Lower lobe of right lung (tissue), 2 donors: ENCODE results near the gene CELA3B. TPM values are rescaled to one million over a fixed set of nuclear protein-coding genes. Genes with fewer than 3 reads are reported as not detected.
"Not testable (repeated sequence)": the region's sequence is repeated elsewhere in the genome, so short reads cannot be mapped to it uniquely, and the experiment has no call there.

ENCODE experiments used
- ATAC-seq, 2 donors: fragments of 200-7000 bp; cut with Tn5 transposase; one replicate each; pipeline ENCODE4 v1.9.1; 2020 to 2022; ENCODE audit warnings: mild to moderate bottlenecking in 2 of 2, moderate library complexity in 2 of 2
- DNase-seq: peaks from one replicate; pipeline ENCODE4 v3.0.0-alpha.2; 2020
- H3K27ac ChIP-seq: fragments of 200-600 bp; one replicate; pipeline ENCODE4 v1.8.0; 2022
- H3K27me3 ChIP-seq: fragments of 200-600 bp; one replicate; pipeline ENCODE4 v1.8.0; 2022; ENCODE audit warnings: low read depth
- H3K36me3 ChIP-seq: fragments of 200-600 bp; one replicate; pipeline ENCODE4 v1.8.0; 2022; ENCODE audit warnings: mild to moderate bottlenecking
- H3K4me1 ChIP-seq: fragments of 200-600 bp; one replicate; pipeline ENCODE4 v1.8.0; 2022
- H3K4me3 ChIP-seq: fragments of 200-600 bp; one replicate; pipeline ENCODE4 v1.8.0; 2022; ENCODE audit warnings: mild to moderate bottlenecking
- H3K9me3 ChIP-seq: fragments of 200-600 bp; one replicate; pipeline ENCODE4 v1.8.0; 2022
- intact Hi-C: fragments of 100-400 bp; cut with DNase I; formaldehyde crosslinking; loops from one replicate; pipeline ENCODE4 v1.11.0; 2022
- total RNA-seq: library from RNA; stranded (reverse); fragmentation: NEBNext Ultra II Directional; extraction: Animal tissue kit (Norgen Biotek cat#: 25700); gene quantifications from one replicate; pipeline ENCODE4 v1.2.1, GENCODE V29; 2021
- TF ChIP-seq, protein P1 (sequence below): fragments of 200-600 bp; IDR thresholded peaks from one replicate; pipeline ENCODE4 v1.8.0; 2022; ENCODE audit warnings: antibody characterized with exemption, mild to moderate bottlenecking
- donor health status: DM: no; HTN: yes; CAD: no; lungs with severe emphysema.

The CELA3B gene
- total RNA-seq, 1 donor from 2014 or later = not detected

DNA sequence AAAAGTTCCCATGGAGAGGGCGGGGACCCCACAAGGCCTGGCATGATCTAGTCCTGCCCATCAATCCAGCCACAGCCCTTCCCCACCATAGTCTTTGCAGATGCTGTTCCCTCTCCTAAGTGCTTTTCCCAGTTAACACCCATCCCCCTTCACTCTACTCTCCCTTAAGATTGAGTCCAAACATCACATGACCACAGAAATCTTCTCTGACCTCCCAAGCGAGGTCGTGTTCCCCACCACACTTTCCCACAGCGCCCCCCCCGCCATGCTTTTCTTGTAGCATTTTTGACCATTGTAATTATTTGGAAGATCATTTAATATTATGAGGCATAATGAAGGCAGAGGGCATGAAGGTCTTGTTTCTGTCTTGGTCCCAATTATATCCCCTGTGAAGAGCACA is 35.5 kb upstream of the CELA3B start:
- TF ChIP-seq, protein P1, sequence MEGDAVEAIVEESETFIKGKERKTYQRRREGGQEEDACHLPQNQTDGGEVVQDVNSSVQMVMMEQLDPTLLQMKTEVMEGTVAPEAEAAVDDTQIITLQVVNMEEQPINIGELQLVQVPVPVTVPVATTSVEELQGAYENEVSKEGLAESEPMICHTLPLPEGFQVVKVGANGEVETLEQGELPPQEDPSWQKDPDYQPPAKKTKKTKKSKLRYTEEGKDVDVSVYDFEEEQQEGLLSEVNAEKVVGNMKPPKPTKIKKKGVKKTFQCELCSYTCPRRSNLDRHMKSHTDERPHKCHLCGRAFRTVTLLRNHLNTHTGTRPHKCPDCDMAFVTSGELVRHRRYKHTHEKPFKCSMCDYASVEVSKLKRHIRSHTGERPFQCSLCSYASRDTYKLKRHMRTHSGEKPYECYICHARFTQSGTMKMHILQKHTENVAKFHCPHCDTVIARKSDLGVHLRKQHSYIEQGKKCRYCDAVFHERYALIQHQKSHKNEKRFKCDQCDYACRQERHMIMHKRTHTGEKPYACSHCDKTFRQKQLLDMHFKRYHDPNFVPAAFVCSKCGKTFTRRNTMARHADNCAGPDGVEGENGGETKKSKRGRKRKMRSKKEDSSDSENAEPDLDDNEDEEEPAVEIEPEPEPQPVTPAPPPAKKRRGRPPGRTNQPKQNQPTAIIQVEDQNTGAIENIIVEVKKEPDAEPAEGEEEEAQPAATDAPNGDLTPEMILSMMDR = no peak
- DNase-seq = no peak
- Histone ChIP-seq H3K4me1 (peaks cover 33% of the 10 kb centered on the region), H3K27ac (no peak overlapping the region), H3K36me3 (no peaks in the 10 kb centered on the region), H3K27me3 (no peaks in the 10 kb centered on the region), H3K9me3 (no peaks in the 10 kb centered on the region), H3K4me3 (no peak overlapping the region)
- intact Hi-C loops = no loop called here
- ATAC-seq = no peak

DNA sequence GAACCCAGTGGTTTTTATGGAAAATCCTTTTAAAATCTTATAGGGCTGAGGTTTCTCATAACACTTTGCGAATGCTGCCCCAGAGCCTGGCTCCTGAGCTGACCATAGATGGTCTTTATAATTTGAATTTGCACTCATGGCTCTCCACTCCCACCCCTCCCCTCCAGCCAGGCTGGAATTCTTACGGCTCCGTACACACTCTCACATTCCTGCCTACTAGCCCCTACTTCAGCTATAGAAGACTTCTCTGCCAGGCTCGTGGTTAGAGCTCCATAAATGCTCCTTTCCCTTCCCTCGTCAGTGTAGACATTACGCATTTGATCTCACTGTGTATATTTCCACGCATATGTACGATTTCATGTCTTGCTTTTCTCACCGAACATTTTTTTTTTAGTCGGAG is 34.4 kb upstream of the CELA3B start:
- ATAC-seq = no peak
- intact Hi-C loops = no loop called here
- no peaks in the 10 kb centered on the region for H3K27me3 ChIP-seq
- TF ChIP-seq, protein P1 = no peak
- H3K9me3 ChIP-seq = no peaks in the 10 kb centered on the region
- H3K36me3 ChIP-seq = no peaks in the 10 kb centered on the region
- no peak overlapping the region for H3K27ac ChIP-seq
- H3K4me3 ChIP-seq = no peak overlapping the region
- peaks cover 39% of the 10 kb centered on the region for H3K4me1 ChIP-seq
- no peak for DNase-seq

DNA sequence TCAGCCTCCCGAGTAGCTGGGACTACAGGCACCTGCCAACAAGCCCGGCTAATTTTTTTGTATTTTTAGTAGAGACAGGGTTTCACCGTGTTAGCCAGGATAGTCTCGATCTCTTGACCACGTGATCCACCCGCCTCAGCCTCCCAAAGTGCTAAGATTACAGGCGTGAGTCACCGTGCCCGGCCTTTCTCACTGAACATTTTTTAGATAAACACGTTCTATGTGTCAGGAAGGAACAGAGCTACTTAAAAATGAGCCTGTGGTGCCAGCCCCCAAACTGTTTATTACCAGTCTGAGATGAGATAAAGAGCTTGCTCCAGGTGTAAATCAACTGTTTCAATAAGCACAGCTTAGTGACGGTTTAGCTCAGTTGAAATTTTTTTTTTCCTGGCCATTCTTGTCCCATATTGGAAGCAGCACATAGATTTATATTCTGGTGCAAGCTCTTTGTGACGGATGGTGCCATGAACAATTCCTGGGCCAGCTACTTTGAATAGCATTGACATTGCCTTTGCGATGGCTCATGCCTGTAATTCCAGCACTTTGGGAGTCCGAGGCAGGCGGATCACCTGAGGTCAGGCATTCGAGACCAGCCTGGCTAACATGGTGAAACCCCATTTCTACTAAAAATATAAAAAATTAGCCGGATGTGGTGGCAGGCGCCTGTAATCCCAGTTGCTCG is 33.7 kb upstream of the CELA3B start:
- peak in 1 of 2 donors; percentile 59 for ATAC-seq
- intact Hi-C loops, DNase-seq: not testable (repeated sequence)

DNA sequence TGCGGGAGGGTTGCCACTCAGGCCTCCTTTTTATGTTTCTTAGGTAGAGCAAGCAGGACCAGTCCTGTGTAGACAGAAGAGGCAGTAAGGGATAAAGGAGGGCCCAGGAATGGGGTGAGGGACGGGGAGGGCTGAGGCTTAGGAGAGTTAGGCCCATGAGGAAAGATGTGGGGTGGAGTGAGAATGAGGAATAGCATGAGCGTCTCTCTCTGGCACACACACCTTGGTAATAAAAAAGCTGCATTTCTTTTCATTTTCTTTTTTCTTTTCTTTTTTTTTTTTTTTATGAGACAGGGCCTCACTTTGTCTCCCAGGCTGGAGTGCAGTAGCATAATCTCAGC is 32.1 kb upstream of the CELA3B start:
- intact Hi-C loops = no loop called here
- no peaks in the 10 kb centered on the region for H3K9me3 ChIP-seq
- no peak for ATAC-seq
- no peak for DNase-seq
- no peaks in the 10 kb centered on the region for H3K27me3 ChIP-seq
- no peaks in the 10 kb centered on the region for H3K36me3 ChIP-seq
- TF ChIP-seq, protein P1 = no peak
- H3K4me3 ChIP-seq = no peak overlapping the region
- H3K4me1 ChIP-seq = peaks cover 18% of the 10 kb centered on the region
- H3K27ac ChIP-seq = no peak overlapping the region

More for the DNA sequence above, 33.7 kb upstream of the CELA3B start:
- not testable (repeated sequence) for H3K4me3 ChIP-seq, H3K27me3 ChIP-seq, H3K36me3 ChIP-seq, H3K9me3 ChIP-seq, H3K27ac ChIP-seq
- peaks cover 33% of the 10 kb centered on the region for H3K4me1 ChIP-seq

DNA sequence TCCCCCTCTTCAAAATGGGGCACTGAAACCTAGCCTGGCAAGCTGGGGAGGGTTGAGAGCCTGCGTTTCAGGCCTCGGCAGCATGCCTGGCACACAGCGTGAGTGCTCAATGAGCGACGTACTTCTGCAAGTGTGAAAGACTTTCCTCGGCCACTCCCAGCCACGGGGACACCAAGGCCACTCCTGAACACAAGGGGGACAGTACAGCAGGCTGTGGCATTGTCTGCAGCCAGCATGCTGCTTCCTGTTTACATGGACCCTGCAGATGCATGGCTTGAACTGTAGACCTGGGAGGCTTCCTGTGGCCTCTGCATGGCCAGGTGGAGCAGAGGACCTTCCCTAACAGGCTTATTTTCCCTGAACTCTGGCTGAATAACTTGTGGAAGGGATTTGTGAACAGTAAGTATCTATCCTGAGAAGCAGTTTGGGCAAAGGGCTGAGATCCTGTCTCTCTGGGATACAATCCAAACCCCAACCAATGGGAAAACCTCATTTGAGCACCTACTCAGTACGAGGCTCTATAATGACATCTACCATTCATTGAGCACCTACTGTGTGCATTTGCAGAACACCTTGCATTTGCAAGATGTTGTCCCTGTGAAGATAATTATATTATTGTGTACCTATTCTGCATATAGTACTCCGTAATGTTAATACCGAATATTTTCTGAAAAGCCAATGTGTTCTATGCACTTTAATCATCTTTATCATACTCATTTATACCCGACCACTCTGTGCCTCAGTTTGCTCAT is 29.8 kb upstream of the CELA3B start:
- DNase-seq (no peak), ATAC-seq (peak; percentile 22 to 31)
- H3K4me1 ChIP-seq = peaks cover 11% of the 10 kb centered on the region
- H3K9me3 ChIP-seq = no peaks in the 10 kb centered on the region
- H3K36me3 ChIP-seq = no peaks in the 10 kb centered on the region
- intact Hi-C loops = no loop called here
- no peak overlapping the region for H3K4me3 ChIP-seq
- H3K27ac ChIP-seq = no peak overlapping the region
- no peaks in the 10 kb centered on the region for H3K27me3 ChIP-seq
- TF ChIP-seq, protein P1 = peak; percentile 22

DNA sequence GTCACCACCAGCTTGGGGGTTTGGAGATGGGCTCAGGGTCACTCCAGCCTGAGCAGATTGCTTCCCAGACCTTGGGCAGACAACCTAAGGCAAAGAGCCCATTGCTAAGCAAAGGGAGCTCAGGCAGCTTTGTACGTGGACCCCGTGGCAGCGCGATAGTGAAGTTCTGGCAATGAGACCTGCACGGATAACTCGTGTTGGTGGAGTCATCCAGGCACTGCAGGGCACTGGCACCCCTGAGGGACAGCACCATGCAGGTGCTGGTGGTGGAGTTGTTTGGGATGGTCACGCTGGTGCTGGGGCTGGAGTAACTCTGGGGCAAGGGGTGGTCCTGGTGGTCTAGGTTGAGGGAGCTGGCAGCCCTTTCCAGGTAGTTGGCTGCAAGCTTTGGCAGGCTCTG is 26.1 kb upstream of the CELA3B start:
- peaks cover 13% of the 10 kb centered on the region for H3K4me1 ChIP-seq
- H3K27me3 ChIP-seq = no peaks in the 10 kb centered on the region
- H3K9me3 ChIP-seq = no peaks in the 10 kb centered on the region
- H3K4me3 ChIP-seq = no peak overlapping the region
- intact Hi-C loops = no loop called here
- TF ChIP-seq, protein P1 = no peak
- no peak for DNase-seq
- H3K36me3 ChIP-seq = no peaks in the 10 kb centered on the region
- no peak for ATAC-seq
- H3K27ac ChIP-seq = no peak overlapping the region
